SK-N-SH treated with all-trans-retinoic acid at 6 μM for 48 hours (cell line): ENCODE data around the gene ICA1.

Source experiments
- ATAC-seq: fragments of 200-7000 bp; cut with Tn5 transposase; 3 replicates; pipeline ENCODE4 v1.9.1; 2020; ENCODE audit warnings: mild to moderate bottlenecking, moderate library complexity
- ARNTL ChIP-seq: fragments of 450-650 bp; formaldehyde crosslinking; IDR thresholded peaks from 2 replicates; pipeline ENCODE4 v1.5.0; 2020; ENCODE audit warnings: low read depth, mild to moderate bottlenecking, moderate library complexity, borderline replicate concordance
- CSDC2 ChIP-seq: fragments of 250-450 bp; sonication (Bioruptor Pico); IDR thresholded peaks from 2 replicates; pipeline ENCODE4 v1.5.0; 2020; ENCODE audit warnings: mild to moderate bottlenecking, moderate library complexity
- GLIS3 ChIP-seq: fragments of 250-450 bp; sonication (Bioruptor Pico); IDR thresholded peaks from 2 replicates; pipeline ENCODE4 v1.5.0; 2020; ENCODE audit warnings: mild to moderate bottlenecking, moderate library complexity
- OSR1 ChIP-seq: fragments of 250-450 bp; sonication (Bioruptor Pico); IDR thresholded peaks from 2 replicates; pipeline ENCODE4 v1.8.0; 2022; ENCODE audit warnings: moderate library complexity, mild to moderate bottlenecking, inconsistent platforms
- PPARA ChIP-seq: fragments of 250-450 bp; sonication (Bioruptor Pico); IDR thresholded peaks from 2 replicates; pipeline ENCODE4 v1.5.0; 2020; ENCODE audit warnings: mild to moderate bottlenecking, borderline replicate concordance
- RARB ChIP-seq: fragments of 250-450 bp; sonication (Bioruptor Pico); IDR thresholded peaks from 2 replicates; pipeline ENCODE4 v1.8.0; 2021; ENCODE audit warnings: mild to moderate bottlenecking, moderate library complexity
- SNAI2 ChIP-seq: fragments of 250-450 bp; sonication (Bioruptor Pico); IDR thresholded peaks from 2 replicates; pipeline ENCODE4 v1.5.0; 2020; ENCODE audit warnings: mild to moderate bottlenecking, moderate library complexity
- TCF4 ChIP-seq: fragments of 250-450 bp; sonication (Bioruptor Pico); IDR thresholded peaks from 2 replicates; pipeline ENCODE4 v1.8.0; 2021; ENCODE audit warnings: mild to moderate bottlenecking, moderate library complexity, borderline replicate concordance
- ZC3H10 ChIP-seq: fragments of 250-450 bp; sonication (Bioruptor Pico); IDR thresholded peaks from 2 replicates; pipeline ENCODE4 v1.5.1; 2021; ENCODE audit warnings: mild to moderate bottlenecking, moderate library complexity
- ZFP30 ChIP-seq: fragments of 450-650 bp; formaldehyde crosslinking; IDR thresholded peaks from 2 replicates; pipeline ENCODE4 v1.5.0; 2022; ENCODE audit warnings: mild to moderate bottlenecking, moderate library complexity
- ZNF8 ChIP-seq: fragments of 450-650 bp; formaldehyde crosslinking; IDR thresholded peaks from 2 replicates; pipeline ENCODE4 v1.5.0; 2020; ENCODE audit warnings: mild to moderate bottlenecking, moderate library complexity
- TF ChIP-seq, protein P1 (sequence below): fragments of 250-450 bp; sonication (Bioruptor Pico); IDR thresholded peaks from 2 replicates; pipeline ENCODE4 v1.5.1; 2020; ENCODE audit warnings: low read depth, mild to moderate bottlenecking, moderate library complexity
- TF ChIP-seq, protein P2 (sequence below): fragments of 250-450 bp; sonication (Bioruptor Pico); IDR thresholded peaks from 2 replicates; pipeline ENCODE4 v1.5.0; 2020; ENCODE audit warnings: mild to moderate bottlenecking, moderate library complexity
- TF ChIP-seq, protein P3 (sequence below): fragments of 250-450 bp; sonication (Bioruptor Pico); IDR thresholded peaks from 2 replicates; pipeline ENCODE4 v1.5.1; 2021; ENCODE audit warnings: mild to moderate bottlenecking, moderate library complexity
- TF ChIP-seq, protein P4 (sequence below): fragments of 250-450 bp; sonication (Bioruptor Pico); IDR thresholded peaks from 2 replicates; pipeline ENCODE4 v1.8.0; 2021; ENCODE audit warnings: low read depth, mild to moderate bottlenecking, moderate library complexity, borderline replicate concordance

ICA1 gene

DNA sequence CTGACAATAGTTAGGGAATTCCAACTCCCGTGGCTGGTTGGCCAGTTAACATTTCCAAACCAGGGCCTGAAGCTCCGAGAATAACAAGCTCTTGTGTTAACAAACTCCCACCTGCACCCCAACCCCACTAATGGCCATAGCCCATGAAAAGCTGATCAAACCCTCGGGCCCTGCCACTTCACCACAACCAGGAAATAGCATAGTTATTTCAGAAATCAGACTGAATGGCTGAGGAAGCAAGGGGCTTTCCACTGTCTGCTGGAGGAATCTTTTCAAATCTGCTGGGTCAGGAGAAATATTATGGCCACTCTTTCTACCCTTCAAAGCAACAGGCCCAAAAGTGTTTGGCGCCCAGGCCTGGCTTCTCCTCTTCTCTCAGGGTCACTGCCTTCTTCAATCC is 147.8 kb downstream of the ICA1 start (continued):
- TF ChIP-seq, protein P1, sequence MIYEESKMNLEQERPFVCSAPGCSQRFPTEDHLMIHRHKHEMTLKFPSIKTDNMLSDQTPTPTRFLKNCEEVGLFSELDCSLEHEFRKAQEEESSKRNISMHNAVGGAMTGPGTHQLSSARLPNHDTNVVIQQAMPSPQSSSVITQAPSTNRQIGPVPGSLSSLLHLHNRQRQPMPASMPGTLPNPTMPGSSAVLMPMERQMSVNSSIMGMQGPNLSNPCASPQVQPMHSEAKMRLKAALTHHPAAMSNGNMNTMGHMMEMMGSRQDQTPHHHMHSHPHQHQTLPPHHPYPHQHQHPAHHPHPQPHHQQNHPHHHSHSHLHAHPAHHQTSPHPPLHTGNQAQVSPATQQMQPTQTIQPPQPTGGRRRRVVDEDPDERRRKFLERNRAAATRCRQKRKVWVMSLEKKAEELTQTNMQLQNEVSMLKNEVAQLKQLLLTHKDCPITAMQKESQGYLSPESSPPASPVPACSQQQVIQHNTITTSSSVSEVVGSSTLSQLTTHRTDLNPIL (CRISPR knock-in tag) = no peak
- TF ChIP-seq GLIS3 (CRISPR knock-in tag) = no peak

DNA sequence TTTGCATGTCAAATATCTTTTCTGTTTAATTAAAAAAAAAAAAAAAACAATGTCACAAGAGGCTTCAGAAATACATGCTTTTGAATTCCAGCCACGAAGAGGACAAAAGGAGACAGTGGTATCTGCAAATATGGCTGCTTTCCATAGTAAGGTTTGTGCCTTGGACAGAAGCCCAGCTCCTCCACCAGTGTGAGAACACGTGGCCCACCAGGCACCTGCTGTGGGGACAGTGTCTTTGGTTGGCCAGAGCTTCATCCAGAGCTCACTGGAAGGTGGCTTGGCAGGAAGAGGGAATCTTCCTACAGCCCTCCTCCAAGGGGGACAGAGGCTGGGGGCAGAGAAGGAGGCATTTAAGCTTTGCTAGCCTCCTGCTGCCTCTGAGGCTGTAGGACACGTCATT is 148.8 kb downstream of the ICA1 start:
- TF ChIP-seq, protein P2, sequence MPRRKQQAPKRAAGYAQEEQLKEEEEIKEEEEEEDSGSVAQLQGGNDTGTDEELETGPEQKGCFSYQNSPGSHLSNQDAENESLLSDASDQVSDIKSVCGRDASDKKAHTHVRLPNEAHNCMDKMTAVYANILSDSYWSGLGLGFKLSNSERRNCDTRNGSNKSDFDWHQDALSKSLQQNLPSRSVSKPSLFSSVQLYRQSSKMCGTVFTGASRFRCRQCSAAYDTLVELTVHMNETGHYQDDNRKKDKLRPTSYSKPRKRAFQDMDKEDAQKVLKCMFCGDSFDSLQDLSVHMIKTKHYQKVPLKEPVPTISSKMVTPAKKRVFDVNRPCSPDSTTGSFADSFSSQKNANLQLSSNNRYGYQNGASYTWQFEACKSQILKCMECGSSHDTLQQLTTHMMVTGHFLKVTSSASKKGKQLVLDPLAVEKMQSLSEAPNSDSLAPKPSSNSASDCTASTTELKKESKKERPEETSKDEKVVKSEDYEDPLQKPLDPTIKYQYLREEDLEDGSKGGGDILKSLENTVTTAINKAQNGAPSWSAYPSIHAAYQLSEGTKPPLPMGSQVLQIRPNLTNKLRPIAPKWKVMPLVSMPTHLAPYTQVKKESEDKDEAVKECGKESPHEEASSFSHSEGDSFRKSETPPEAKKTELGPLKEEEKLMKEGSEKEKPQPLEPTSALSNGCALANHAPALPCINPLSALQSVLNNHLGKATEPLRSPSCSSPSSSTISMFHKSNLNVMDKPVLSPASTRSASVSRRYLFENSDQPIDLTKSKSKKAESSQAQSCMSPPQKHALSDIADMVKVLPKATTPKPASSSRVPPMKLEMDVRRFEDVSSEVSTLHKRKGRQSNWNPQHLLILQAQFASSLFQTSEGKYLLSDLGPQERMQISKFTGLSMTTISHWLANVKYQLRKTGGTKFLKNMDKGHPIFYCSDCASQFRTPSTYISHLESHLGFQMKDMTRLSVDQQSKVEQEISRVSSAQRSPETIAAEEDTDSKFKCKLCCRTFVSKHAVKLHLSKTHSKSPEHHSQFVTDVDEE = no peak
- no peak for TF ChIP-seq ZC3H10 (CRISPR knock-in tag)
- no peak for TF ChIP-seq ZNF8 (CRISPR knock-in tag)
- no peak for TF ChIP-seq SNAI2 (CRISPR knock-in tag)
- no peak for ATAC-seq

DNA sequence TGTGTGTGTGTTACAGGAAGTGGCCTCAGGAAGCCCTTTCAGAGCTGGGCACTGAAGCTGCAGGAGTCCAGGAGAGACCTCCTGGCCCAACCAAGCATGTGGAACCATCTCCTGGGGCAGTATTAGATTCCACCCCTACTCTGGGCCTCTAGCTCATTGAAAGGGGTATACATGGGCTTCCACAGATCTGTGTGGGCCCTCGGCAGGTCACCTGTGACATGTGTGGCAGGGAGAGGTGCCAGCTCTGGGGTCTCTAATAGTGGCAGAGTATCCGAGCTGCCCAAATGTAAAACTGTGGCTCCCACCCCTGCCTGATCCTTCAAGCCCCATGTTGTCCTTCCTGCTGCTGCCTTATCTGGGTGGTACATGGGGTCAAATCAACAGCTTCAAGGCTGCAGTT is 149.3 kb downstream of the ICA1 start:
- ATAC-seq = no peak
- TF ChIP-seq TCF4 (CRISPR knock-in tag) (no peak), CSDC2 (no peak), OSR1 (CRISPR knock-in tag) (no peak), ZFP30 (CRISPR knock-in tag) (no peak), ARNTL (no peak), ZC3H10 (CRISPR knock-in tag) (no peak), RARB (CRISPR knock-in tag) (no peak), PPARA (CRISPR knock-in tag) (no peak)
- TF ChIP-seq, protein P3, sequence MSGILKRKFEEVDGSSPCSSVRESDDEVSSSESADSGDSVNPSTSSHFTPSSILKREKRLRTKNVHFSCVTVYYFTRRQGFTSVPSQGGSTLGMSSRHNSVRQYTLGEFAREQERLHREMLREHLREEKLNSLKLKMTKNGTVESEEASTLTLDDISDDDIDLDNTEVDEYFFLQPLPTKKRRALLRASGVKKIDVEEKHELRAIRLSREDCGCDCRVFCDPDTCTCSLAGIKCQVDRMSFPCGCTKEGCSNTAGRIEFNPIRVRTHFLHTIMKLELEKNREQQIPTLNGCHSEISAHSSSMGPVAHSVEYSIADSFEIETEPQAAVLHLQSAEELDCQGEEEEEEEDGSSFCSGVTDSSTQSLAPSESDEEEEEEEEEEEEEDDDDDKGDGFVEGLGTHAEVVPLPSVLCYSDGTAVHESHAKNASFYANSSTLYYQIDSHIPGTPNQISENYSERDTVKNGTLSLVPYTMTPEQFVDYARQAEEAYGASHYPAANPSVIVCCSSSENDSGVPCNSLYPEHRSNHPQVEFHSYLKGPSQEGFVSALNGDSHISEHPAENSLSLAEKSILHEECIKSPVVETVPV (CRISPR knock-in tag) = no peak
- TF ChIP-seq, protein P2 = no peak
- TF ChIP-seq, protein P4, sequence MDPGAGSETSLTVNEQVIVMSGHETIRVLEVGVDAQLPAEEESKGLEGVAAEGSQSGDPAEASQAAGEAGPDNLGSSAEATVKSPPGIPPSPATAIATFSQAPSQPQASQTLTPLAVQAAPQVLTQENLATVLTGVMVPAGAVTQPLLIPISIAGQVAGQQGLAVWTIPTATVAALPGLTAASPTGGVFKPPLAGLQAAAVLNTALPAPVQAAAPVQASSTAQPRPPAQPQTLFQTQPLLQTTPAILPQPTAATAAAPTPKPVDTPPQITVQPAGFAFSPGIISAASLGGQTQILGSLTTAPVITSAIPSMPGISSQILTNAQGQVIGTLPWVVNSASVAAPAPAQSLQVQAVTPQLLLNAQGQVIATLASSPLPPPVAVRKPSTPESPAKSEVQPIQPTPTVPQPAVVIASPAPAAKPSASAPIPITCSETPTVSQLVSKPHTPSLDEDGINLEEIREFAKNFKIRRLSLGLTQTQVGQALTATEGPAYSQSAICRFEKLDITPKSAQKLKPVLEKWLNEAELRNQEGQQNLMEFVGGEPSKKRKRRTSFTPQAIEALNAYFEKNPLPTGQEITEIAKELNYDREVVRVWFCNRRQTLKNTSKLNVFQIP = no peak

DNA sequence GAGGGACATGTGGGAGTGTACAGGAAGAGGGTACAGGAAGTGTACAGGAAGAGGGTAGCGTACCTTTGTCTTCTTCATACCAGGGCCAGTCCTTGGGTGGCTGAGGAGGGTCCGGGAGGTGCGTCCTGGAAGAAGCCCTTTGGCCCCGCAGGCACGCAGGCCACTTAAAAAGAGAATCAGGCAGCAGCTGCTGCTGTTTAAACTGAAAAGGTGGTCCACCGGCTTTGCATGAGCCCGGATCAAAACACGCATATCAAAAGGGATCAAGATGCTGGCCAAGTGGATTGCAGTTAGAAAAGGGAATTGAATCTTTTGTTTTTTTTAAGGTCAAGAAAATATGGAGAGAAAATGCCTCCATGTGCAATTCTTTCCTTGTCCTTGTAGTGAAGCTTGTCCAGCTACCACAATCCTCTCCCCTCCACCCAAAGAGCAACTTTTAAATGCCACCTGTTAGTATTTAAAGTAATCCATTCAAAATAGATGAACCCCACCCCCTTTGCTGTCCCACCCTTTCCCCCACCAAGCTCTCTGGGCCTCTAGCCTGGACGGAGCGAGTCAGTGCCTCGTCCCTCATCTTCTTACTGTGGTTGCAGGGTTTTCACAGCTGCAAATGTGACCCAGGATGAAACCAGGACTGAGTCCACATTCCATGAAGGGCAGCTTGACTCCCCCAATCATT is 150.5 kb downstream of the ICA1 start:
- ATAC-seq = no peak
- TF ChIP-seq PPARA (CRISPR knock-in tag) (no peak), GLIS3 (CRISPR knock-in tag) (no peak), ZFP30 (CRISPR knock-in tag) (no peak), ARNTL (no peak), SNAI2 (CRISPR knock-in tag) (no peak)
